Thyroid gland (tissue), 4 donors: ENCODE results near the gene ZNRF1.

Experiments used
- CTCF ChIP-seq, 6 experiments: fragments of 200-600 bp in 3 of 6; fragments of 450-650 bp in 3 of 6; sonication (generic) in 3 of 6; IDR thresholded peaks; one replicate each; pipeline ENCODE4 v1.5.1; 2016 to 2019; ENCODE audit warnings: antibody characterized with exemption in 6 of 6, mild to moderate bottlenecking in 2 of 6, inconsistent platforms in 1 of 6, moderate library complexity in 1 of 6
- POLR2A ChIP-seq, 2 donors: fragments of 450-650 bp; IDR thresholded peaks; one replicate each; pipeline ENCODE4 v1.6.1; 2017; ENCODE audit warnings: antibody characterized with exemption in 2 of 2, mild to moderate bottlenecking in 2 of 2, moderate library complexity in 1 of 2

DNA sequence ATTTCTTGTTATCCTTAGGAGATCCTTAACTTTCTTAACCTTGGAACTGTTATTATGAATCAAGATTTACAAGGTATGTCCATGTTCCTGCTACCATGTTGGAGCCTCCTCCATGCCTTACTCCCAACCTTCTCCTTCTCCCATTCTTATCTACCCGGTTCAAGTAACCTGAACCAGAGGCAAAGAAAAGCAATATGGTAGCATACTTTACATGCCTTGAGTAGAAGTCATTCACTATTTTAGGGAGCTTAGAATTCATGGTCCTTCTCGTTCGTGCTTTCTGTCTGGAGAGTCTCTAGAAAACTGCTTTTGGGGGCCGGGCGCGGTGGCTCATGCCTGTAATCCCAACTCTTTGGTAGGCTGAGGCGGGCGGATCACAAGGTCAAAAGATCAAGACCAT, 80.1 kb downstream of the ZNRF1 start:
- TF ChIP-seq POLR2A (IDR thresholded peaks at IDR 0.05) = no peak
- no peak for TF ChIP-seq CTCF (IDR thresholded peaks at IDR 0.05)
